IMR-90 (cell line): ENCODE measurements around the gene PPP1R1A. TPM values are rescaled to one million over a fixed set of nuclear protein-coding genes. Genes with fewer than 3 reads are reported as not detected.

ENCODE experiments used
- ATAC-seq: fragments of 200-7000 bp; cut with Tn5 transposase; 2 replicates; pipeline ENCODE4 v1.9.1; 2020; ENCODE audit warnings: low read depth, mild to moderate bottlenecking, moderate library complexity
- BruUV-seq: library from RNA; stranded (reverse); fragments of 400-500 nt; replicated peaks from 2 replicates; lab custom pipeline; 2021; lab: Mats Ljungman, UMichigan
- CTCF ChIA-PET: fragments of 300-600 bp; formaldehyde crosslinking; extraction: SDS; loops from one replicate; lab custom pipeline; 2021; ENCODE audit warnings: antibody characterized with exemption; lab: Yijun Ruan, JAX
- POLR2A ChIA-PET: fragments of 300-600 bp; sonication (Branson Sonifier 250); formaldehyde crosslinking; loops from one replicate; lab custom pipeline; 2022; ENCODE audit warnings: antibody characterized with exemption; ENCODE audit not compliant: unreplicated experiment; lab: Charles Lee
- DNase-seq: peaks from one replicate; pipeline ENCODE4 v3.0.0; 2013
- H2AFZ ChIP-seq: replicated peaks from 2 replicates; pipeline ENCODE3; 2013; ENCODE audit warnings: low read length, mild to moderate bottlenecking; ENCODE audit not compliant: poor library complexity
- H2AK5ac ChIP-seq: 2 replicates; pipeline ENCODE4 v1.6.1; 2013; ENCODE audit warnings: low read depth, low read length, inconsistent platforms
- H2AK9ac ChIP-seq: replicated peaks from 2 replicates; pipeline ENCODE3; 2013; ENCODE audit warnings: mild to moderate bottlenecking, low read depth, low read length, moderate library complexity; ENCODE audit not compliant: poor library complexity
- H2BK120ac ChIP-seq: 2 replicates; pipeline ENCODE4 v1.6.1; 2013; ENCODE audit warnings: low read depth, low read length, inconsistent platforms
- H2BK15ac ChIP-seq: 3 replicates; pipeline ENCODE4 v1.6.1; 2013; ENCODE audit warnings: low read depth, low read length, inconsistent platforms
- H2BK20ac ChIP-seq: 2 replicates; pipeline ENCODE4 v1.6.1; 2013; ENCODE audit warnings: low read depth, mild to moderate bottlenecking, inconsistent platforms, low read length, moderate library complexity
- H2BK5ac ChIP-seq: 2 replicates; pipeline ENCODE4 v1.6.1; 2013; ENCODE audit warnings: mild to moderate bottlenecking, low read depth, low read length, inconsistent platforms; ENCODE audit not compliant: poor library complexity, severe bottlenecking
- H3K14ac ChIP-seq: replicated peaks from 2 replicates; pipeline ENCODE4 v1.6.1; 2013; ENCODE audit warnings: low read depth, low read length, inconsistent platforms
- H3K18ac ChIP-seq: 2 replicates; pipeline ENCODE4 v1.6.1; 2013; ENCODE audit warnings: low read depth, low read length, control low read depth
- H3K23ac ChIP-seq: 2 replicates; pipeline ENCODE4 v1.6.1; 2013; ENCODE audit warnings: low read depth, low read length, inconsistent platforms
- H3K27ac ChIP-seq: 2 replicates; pipeline ENCODE4 v1.5.1; 2013; ENCODE audit warnings: mild to moderate bottlenecking, control low read depth, low read length; ENCODE audit not compliant: insufficient read depth
- H3K27me3 ChIP-seq: 2 replicates; pipeline ENCODE4 v1.6.1; 2013; ENCODE audit warnings: low read length; ENCODE audit not compliant: control insufficient read depth, insufficient read depth
- H3K36me3 ChIP-seq: 2 replicates; pipeline ENCODE4 v1.6.1; 2013; ENCODE audit warnings: low read length, mixed read lengths; ENCODE audit not compliant: control insufficient read depth, insufficient read depth
- H3K4ac ChIP-seq: 2 replicates; pipeline ENCODE4 v1.6.1; 2013; ENCODE audit warnings: low read depth, low read length, inconsistent platforms
- H3K4me1 ChIP-seq: 2 replicates; pipeline ENCODE4 v1.6.1; 2013; ENCODE audit warnings: low read length, mixed read lengths; ENCODE audit not compliant: control insufficient read depth, insufficient read depth
- H3K4me2 ChIP-seq: 2 replicates; pipeline ENCODE4 v1.6.1; 2013; ENCODE audit warnings: low read depth, mild to moderate bottlenecking, control low read depth, low read length, moderate library complexity
- H3K4me3 ChIP-seq: 2 replicates; pipeline ENCODE4 v1.5.1; 2013; ENCODE audit warnings: low read depth, mild to moderate bottlenecking, control low read depth, low read length, moderate library complexity; ENCODE audit not compliant: insufficient read depth
- H3K56ac ChIP-seq: 2 replicates; pipeline ENCODE4 v1.6.1; 2013; ENCODE audit warnings: low read length, inconsistent platforms; ENCODE audit not compliant: insufficient read depth; ENCODE audit errors: extremely low read depth
- H3K79me1 ChIP-seq, 2 experiments: 2 replicates each; pipeline ENCODE4 v1.6.1; 2013; ENCODE audit warnings: low read length in 2 of 2, inconsistent platforms in 1 of 2, low read depth in 1 of 2
- H3K9ac ChIP-seq: 2 replicates; pipeline ENCODE4 v1.6.1; 2013; ENCODE audit warnings: low read depth, low read length, control low read depth
- H3K9me1 ChIP-seq: 2 replicates; pipeline ENCODE4 v1.6.1; 2013; ENCODE audit warnings: low read length, inconsistent platforms; ENCODE audit not compliant: insufficient read depth
- H3K9me3 ChIP-seq: 2 replicates; pipeline ENCODE4 v1.6.1; 2013; ENCODE audit warnings: low read length; ENCODE audit not compliant: control insufficient read depth, insufficient read depth
- H4K20me1 ChIP-seq: 2 replicates; pipeline ENCODE4 v1.6.1; 2013; ENCODE audit warnings: low read length, inconsistent platforms; ENCODE audit not compliant: insufficient read depth
- H4K5ac ChIP-seq: 2 replicates; pipeline ENCODE4 v1.6.1; 2013; ENCODE audit warnings: mild to moderate bottlenecking, low read depth, low read length, control low read depth
- H4K8ac ChIP-seq, 2 experiments: 2 replicates each; pipeline ENCODE4 v1.6.1; 2013; ENCODE audit warnings: low read depth in 2 of 2, low read length in 2 of 2, control low read depth in 1 of 2, inconsistent platforms in 1 of 2
- H4K91ac ChIP-seq: 2 replicates; pipeline ENCODE4 v1.6.1; 2013; ENCODE audit warnings: low read depth, low read length, inconsistent platforms; ENCODE audit not compliant: insufficient read depth
- BHLHE40 ChIP-seq: fragments of 150-350 bp; IDR thresholded peaks from 2 replicates; pipeline ENCODE4 v1.6.1; 2016; ENCODE audit warnings: mild to moderate bottlenecking, low read depth, low read length
- NFE2L2 ChIP-seq: fragments of 150-350 bp; IDR thresholded peaks from 2 replicates; pipeline ENCODE4 v1.6.1; 2016; ENCODE audit warnings: low read depth, mild to moderate bottlenecking, low read length
- POLR2A ChIP-seq: IDR thresholded peaks from 2 replicates; pipeline ENCODE4 v1.6.1; 2012; ENCODE audit warnings: mild to moderate bottlenecking, low read depth, low read length
- WGBS, 2 experiments: methylation state at CpG; one replicate each; pipeline versions ENCODE4 v1.1.5 to v1.1.7; 2013; ENCODE audit warnings: missing lambda C conversion rate in 2 of 2; ENCODE audit not compliant: insufficient read length in 1 of 2; ENCODE audit errors: extremely low coverage in 2 of 2; 5-methylcytosine and 5-hydroxymethylcytosine counted together
- dilution Hi-C: fragments of 300-500 bp; cut with HindIII; formaldehyde crosslinking; loops from one replicate; pipeline ENCODE4 v1.14.3; 2018; ENCODE audit warnings: low sequenced_read_pairs; ENCODE audit not compliant: unreplicated experiment
- in situ Hi-C: fragments of 300-500 bp; cut with MboI; formaldehyde crosslinking; loops from 3 replicates; pipeline ENCODE4 v1.14.3; 2019; ENCODE audit warnings: low sequenced_read_pairs, inconsistent platforms, mixed read lengths
- intact Hi-C: fragments of 100-400 bp; cut with micrococcal nuclease; formaldehyde crosslinking; loops from 2 replicates; pipeline ENCODE4 v1.10.0; 2022
- polyA plus RNA-seq, 3 experiments: library from polyadenylated mRNA; depleted of rRNA; stranded (reverse); fragments of >200 nt; gene quantifications; 2 replicates each; pipeline ENCODE4 v1.2.3, GENCODE V29; 2012; ENCODE audit warnings: low replicate concordance in 1 of 3
- total RNA-seq: library from RNA; depleted of rRNA; stranded (reverse); fragments of >200 nt; gene quantifications from 2 replicates; pipeline ENCODE4 v1.2.3, GENCODE V29; 2012

The PPP1R1A gene
- total and polyA plus RNA-seq, 2 of the 4 experiments (the other 2 are of a cell fraction) = not detected

DNA sequence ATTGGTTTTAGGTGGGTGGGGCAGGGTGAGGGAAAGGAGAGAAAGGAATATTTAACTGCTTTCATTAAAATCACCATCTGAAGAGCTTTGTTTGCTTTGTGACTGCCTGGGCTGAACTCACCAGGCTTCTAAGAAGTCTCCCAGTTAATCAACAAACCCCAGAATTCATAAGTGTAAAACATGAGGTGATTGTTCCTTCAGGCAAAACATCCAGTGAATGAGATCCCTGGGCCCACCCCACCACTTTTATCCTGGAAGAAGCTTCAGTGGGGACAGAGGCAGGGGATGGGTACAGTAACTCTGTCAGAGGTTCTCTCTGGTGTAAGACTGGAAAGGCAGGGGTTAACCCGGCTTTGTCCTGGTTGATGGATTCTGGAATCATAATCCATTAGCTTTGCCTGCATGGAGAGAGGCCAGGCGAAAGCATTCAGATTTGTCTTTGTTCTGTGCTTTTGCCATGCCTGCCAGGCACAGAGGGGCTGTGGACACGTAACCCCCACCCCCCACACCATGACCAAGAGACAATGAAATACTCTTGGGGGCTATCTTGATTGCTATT lies 22.4 kb downstream of the PPP1R1A start:
- ChIA-PET POLR2A (no interaction called here), CTCF (no interaction called here)
- ATAC-seq (no peak), DNase-seq (no peak)
- no peak overlapping the region for H2BK15ac ChIP-seq
- H3K9me1 ChIP-seq = no peaks in the 10 kb centered on the region
- no peaks in the 10 kb centered on the region for H3K36me3 ChIP-seq
- no peak overlapping the region for H4K91ac ChIP-seq
- no peak overlapping the region for H2BK5ac ChIP-seq
- no peak overlapping the region for H3K4me2 ChIP-seq
- intact Hi-C loops (no loop called here), dilution Hi-C loops (no loop called here), in situ Hi-C loops (no loop called here)
- no peak overlapping the region for H3K4me3 ChIP-seq
- H3K4me1 ChIP-seq = no peaks in the 10 kb centered on the region
- no peak overlapping the region for H3K14ac ChIP-seq
- no peak overlapping the region for H2AFZ ChIP-seq
- TF ChIP-seq BHLHE40 (no peak), NFE2L2 (no peak), POLR2A (no peak)
- no peak overlapping the region for H2AK5ac ChIP-seq
- no CpG with 5 or more reads among the region's 3 CpGs for WGBS, 2 experiments
- no peak overlapping the region for H3K18ac ChIP-seq
- no peak overlapping the region for H2BK20ac ChIP-seq
- no peak overlapping the region for H3K27ac ChIP-seq
- H3K23ac ChIP-seq = no peak overlapping the region
- H3K9ac ChIP-seq = no peak overlapping the region
- peaks cover 13% of the 10 kb centered on the region for H3K27me3 ChIP-seq
- no peak overlapping the region for H2AK9ac ChIP-seq
- H3K4ac ChIP-seq = no peak overlapping the region
- H3K56ac ChIP-seq = no peak overlapping the region
- no peaks in the 10 kb centered on the region for H3K79me1 ChIP-seq
- no peak overlapping the region for H2BK120ac ChIP-seq
- no peak overlapping the region for H4K8ac ChIP-seq
- no peak overlapping the region for H4K5ac ChIP-seq
- no peaks in the 10 kb centered on the region for H3K9me3 ChIP-seq
- H4K20me1 ChIP-seq = no peaks in the 10 kb centered on the region
- no TSS peak for BruUV-seq
